ENCODE data around the gene BANP. TPM values are rescaled to one million over a fixed set of nuclear protein-coding genes. Genes with fewer than 3 reads are reported as not detected.
A peak's percentile ranks its signal among the peaks of the same experiment; 100 is the strongest.

BANP gene
- total and polyA plus RNA-seq, 12 donors: 10.4 to 29.8 (median 21.7) TPM

- WGBS, 4 donors: 85 to 89% (median 87%) methylated on average over 10 of the region's 10 CpGs
- no peak overlapping the region for H3K27ac ChIP-seq
- H3K36me3 ChIP-seq (replicated peaks in 1 of 2): peaks cover 0 to 3% of the 10 kb centered on the region in 2 donors
- no peaks in the 10 kb centered on the region for H3K9me3 ChIP-seq (replicated peaks in 1 of 3)
- intact Hi-C loops (cut with DNase I): no loop called here
- TF ChIP-seq CTCF (IDR thresholded peaks at IDR 0.05) (no peak), POLR2A (IDR thresholded peaks at IDR 0.05) (no peak)
- DNase-seq: peak in 3 of 7 donors; percentile 7 to 41 (median 8)
- no peak overlapping the region for H3K4me3 ChIP-seq
- no peaks in the 10 kb centered on the region for H3K4me1 ChIP-seq (replicated peaks in 1 of 2)
- no peaks in the 10 kb centered on the region for H3K27me3 ChIP-seq
These were observed 61.1 kb downstream of the BANP start for GRCh38 chr16:88012360-88012759.

- no peak overlapping the region for H3K4me3 ChIP-seq
- H3K4me1 ChIP-seq (replicated peaks in 1 of 2): no peaks in the 10 kb centered on the region
- DNase-seq: peak in 4 of 7 donors; percentile 25 to 46 (median 30)
- H3K27ac ChIP-seq: peak overlapping the region in 1 of 5 donors; percentile 29
- no peaks in the 10 kb centered on the region for H3K9me3 ChIP-seq (replicated peaks in 1 of 3)
- WGBS, 4 donors: 77 to 88% (median 82%) methylated on average over 14 to 18 of the region's 18 CpGs
- TF ChIP-seq POLR2A (IDR thresholded peaks at IDR 0.05) (no peak), CTCF (IDR thresholded peaks at IDR 0.05) (no peak)
- no peaks in the 10 kb centered on the region for H3K27me3 ChIP-seq
- intact Hi-C loops (cut with DNase I): no loop called here
- no peaks in the 10 kb centered on the region for H3K36me3 ChIP-seq (replicated peaks in 1 of 2)
These were observed 61.9 kb downstream of the BANP start for GRCh38 chr16:88013091-88013609.

GRCh38 chr16:88013766-88014251, 62.6 kb downstream of the BANP start:
- H3K4me1 ChIP-seq (replicated peaks in 1 of 2): no peaks in the 10 kb centered on the region
- TF ChIP-seq POLR2A (IDR thresholded peaks at IDR 0.05) (no peak), CTCF (IDR thresholded peaks at IDR 0.05) (no peak)
- H3K9me3 ChIP-seq (replicated peaks in 1 of 3): no peaks in the 10 kb centered on the region
- H3K36me3 ChIP-seq (replicated peaks in 1 of 2): no peaks in the 10 kb centered on the region
- 85 to 91% (median 87%) methylated on average over 6 to 8 of the region's 8 CpGs for WGBS, 4 donors
- peak overlapping the region in 1 of 5 donors; percentile 58 for H3K27ac ChIP-seq
- no peak overlapping the region for H3K4me3 ChIP-seq
- DNase-seq: no peak
- H3K27me3 ChIP-seq: no peaks in the 10 kb centered on the region
- intact Hi-C loops (cut with DNase I): no loop called here

- Histone ChIP-seq H3K36me3 (replicated peaks in 1 of 2) (no peaks in the 10 kb centered on the region), H3K4me1 (replicated peaks in 1 of 2) (no peaks in the 10 kb centered on the region), H3K27me3 (no peaks in the 10 kb centered on the region), H3K27ac (peak overlapping the region in 1 of 5 donors; percentile 58), H3K9me3 (replicated peaks in 1 of 3) (no peaks in the 10 kb centered on the region), H3K4me3 (no peak overlapping the region)
- 88 to 94% (median 89%) methylated on average over 3 to 10 of the region's 10 CpGs for WGBS, 4 donors
- TF ChIP-seq CTCF (IDR thresholded peaks at IDR 0.05) (no peak), POLR2A (IDR thresholded peaks at IDR 0.05) (no peak)
- intact Hi-C loops (cut with DNase I): no loop called here
- DNase-seq: peak in 1 of 7 donors; percentile 15
These were observed 63.1 kb downstream of the BANP start for GRCh38 chr16:88014252-88014781.
